DMS79 (cell line): Measurements from ENCODE around the gene EMX1.

Experiments used
- DNase-seq: peaks from one replicate; lab custom pipeline; 2025; lab: John Stamatoyannopoulos, UW

Gene EMX1

DNA sequence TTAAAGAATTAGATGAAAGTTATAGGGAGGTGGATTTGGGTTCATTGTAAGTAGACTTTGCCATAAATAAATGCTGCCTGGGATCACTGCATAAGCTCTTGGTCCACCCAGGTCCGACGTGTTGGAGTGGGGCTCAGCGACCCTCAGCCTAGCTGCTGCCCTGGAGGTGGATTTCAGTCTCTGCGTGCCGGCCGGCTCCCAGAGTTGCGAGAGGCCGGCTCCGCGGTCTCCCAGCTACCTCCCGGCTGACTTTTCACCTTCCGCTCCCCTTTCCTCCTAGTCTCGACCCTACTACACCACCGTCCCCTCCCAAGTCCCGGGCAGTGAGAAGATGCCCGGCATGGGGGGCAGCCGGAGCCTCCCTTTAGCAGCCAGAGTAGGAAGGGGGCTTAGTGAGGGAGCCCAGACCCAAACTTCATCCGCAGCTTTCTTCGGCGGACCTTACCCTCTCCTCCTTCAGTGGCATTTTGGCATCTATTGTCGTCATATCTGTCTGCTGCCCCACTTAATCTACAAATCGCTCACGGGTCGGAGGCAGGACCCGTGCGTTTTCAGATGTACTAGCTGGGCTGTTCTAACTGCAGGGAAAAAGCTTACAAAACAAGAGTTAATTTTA is 8.1 kb downstream of the EMX1 start:
- no peak for DNase-seq

DNA sequence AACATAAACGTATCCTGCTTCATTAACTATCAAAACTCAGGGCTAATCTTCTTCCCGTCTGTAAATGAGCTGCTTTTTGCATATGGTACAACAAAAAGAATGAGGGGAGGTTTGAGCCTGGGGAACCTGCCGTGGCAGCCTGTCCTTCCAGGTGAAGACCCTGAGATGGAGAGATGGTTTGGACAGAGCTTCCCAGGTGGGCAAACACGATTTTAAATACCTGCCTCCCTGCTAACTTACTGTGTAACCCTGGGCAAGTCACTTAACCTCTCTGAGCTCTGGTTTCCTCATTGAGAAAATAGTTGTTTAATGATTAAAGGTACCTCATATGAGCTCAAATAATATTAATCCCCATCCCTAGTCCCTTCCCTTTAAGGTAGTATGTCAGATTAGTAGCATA is 9.0 kb downstream of the EMX1 start:
- DNase-seq: no peak

DNA sequence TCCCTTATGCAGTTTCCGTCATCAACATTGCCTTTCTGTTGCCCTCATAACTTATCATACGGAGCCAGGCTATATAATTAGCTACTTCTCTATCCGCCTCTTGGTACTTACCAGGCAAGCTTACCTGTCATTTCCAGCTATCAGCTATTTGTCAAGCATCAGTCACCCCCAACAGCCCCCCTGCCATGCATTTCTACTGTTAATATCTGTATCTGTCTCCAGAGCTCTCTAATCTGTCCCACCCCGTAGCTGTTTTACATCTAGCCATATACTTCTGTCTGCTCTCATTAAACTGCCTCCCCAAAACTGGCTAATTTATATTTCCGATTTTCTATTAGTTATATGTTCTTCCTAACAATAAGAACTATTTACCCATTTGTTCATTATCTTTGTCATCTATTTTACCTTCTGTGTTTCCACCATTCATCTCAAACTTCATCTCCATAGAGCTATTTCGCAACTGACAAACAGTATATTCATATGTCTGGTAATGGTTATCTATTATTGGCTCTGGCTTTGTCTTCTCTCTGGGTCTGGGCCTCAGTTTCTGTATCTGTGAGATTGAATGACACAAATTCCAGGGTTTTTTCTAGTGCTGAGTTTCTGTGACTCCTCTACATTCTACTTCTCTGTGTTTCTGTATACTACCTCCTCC is 9.6 kb downstream of the EMX1 start:
- no peak for DNase-seq

DNA sequence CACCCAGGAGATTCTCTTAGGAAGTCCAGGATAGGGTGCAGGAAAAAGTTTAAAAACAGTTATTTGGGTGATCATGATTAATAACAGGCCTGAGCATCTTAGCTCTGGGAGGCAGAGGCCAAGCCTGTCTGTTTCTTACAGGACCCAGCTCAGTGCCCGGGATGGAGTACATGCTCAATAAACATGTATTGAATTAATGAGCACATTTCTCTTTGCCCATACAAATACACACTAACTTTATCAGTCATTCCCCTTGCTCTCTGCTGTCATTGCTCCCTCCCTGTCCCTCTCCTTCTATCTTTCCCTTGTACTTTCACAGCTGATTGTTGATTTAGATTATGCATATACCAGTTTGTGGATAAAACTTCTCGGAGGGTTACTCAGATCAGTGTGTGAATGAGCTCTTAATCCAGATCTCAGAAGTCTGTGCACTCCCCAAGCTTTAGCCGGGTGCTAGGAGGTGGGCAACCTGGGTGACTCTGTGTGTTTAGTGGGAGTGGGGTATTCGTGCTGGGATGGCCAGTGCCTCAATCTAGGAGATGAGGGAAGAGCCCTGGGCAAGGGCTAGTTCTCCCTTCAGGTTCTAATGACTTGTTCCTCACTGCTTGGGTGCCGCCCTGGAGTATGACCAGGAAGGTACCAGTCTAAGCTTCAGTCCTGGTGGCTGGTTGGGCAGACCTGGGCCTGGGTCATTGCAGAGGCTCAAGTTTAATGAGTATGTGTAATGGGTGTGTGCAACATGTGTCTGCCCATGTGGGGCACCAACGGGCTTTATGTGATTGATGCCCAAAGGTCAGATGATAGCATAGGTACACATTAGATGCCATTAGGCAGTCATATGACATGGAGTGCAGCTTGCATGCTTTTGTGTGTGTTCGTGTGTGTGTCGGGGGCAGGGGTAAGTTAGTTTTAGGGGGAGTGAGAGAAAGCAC is 10.6 kb downstream of the EMX1 start:
- no peak for DNase-seq

DNA sequence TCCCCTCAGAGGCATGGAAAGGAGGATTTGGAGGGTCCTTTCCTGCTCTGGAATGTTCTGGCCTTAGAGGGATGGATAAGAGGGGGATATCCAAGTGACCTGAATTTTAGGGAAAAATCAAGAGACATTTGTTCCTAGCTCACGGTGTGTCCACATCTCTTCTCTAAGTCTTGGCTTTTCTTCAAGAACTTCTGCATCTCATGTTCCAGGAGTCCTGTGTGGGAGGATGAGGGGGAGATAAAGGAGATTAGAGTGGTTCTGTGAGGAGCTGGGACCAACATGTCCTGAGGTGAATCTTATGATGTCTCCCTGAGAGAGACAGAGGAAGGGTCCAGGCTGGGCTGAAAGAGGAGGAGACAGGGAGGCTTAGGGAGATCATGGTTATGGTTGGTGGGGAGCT is 11.7 kb downstream of the EMX1 start:
- no peak for DNase-seq

DNA sequence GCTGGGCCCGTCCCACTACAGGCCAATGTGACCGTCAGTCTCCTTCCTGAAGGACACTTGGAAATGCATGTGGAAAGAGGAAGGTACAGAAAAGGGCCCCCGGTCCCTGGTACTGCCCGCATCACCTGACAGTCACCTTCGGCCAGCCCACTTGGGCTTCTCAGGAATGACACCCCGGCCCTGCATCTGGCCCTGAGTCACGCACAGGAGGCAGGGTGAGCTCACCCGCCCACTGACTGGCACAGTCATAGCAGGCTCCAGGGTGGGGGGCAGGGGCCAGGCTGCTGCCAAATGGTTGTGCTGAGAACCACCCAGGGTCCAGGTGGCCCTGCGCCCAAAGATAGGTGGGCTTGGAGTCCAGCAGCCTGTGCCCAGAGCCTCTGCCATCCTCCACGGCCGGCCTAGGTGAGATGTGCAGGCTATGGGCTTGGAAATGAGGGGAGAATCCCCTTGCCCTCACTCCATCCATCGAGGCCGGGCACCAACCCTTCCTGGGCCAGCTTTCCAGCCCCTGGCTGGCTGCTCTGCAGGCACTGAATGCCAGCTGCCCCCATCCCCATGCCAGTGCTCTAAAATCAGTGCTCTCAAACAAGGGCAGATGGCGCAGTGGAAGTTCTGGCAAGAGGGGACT is 14.1 kb downstream of the EMX1 start:
- no peak for DNase-seq

DNA sequence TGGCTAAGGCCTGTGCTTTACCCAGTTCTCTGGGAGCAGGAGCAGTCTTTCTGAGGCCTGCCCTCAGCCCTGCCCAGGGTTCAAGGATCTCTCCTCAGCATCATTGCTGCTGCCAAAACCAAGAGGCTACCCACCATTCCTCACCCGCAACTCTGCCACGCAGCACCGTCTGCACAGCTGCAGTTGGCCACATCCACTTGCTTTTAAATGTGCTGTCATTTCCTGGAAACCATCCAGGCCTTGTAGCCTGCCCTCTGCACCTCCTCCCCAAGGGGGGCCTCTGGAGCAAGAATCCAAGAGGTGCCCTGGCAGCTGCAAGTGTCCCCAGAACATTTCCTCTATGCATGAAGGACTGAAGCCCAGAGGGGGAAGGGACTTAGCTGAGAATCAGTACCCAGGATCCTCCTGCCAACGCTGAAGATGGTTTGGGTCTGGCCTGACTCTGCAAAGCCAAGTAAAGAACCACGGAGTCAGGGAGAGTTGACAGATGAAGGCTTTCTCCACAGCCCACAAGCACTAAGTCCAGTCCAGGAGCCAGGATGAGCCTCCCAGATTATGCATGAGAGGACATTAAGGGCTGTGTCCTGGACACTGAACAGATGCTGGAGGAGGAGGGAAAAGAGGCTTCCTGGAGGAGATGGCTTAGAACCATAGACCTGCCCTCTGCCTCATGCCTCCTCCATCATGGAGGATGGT is 14.9 kb downstream of the EMX1 start:
- DNase-seq: no peak

DNA sequence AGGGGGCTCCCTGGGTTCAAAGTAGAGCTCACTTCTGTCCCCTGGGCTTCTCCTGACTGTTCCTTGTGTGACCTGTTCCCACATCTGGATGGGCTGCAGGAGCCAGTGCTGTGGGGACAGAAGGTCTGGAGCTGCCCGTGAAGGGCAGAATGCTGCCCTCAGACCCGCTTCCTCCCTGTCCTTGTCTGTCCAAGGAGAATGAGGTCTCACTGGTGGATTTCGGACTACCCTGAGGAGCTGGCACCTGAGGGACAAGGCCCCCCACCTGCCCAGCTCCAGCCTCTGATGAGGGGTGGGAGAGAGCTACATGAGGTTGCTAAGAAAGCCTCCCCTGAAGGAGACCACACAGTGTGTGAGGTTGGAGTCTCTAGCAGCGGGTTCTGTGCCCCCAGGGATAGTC is 15.5 kb downstream of the EMX1 start:
- DNase-seq: no peak

DNA sequence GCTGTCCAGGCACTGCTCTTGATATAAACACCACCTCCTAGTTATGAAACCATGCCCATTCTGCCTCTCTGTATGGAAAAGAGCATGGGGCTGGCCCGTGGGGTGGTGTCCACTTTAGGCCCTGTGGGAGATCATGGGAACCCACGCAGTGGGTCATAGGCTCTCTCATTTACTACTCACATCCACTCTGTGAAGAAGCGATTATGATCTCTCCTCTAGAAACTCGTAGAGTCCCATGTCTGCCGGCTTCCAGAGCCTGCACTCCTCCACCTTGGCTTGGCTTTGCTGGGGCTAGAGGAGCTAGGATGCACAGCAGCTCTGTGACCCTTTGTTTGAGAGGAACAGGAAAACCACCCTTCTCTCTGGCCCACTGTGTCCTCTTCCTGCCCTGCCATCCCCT is 15.9 kb downstream of the EMX1 start:
- DNase-seq: no peak

DNA sequence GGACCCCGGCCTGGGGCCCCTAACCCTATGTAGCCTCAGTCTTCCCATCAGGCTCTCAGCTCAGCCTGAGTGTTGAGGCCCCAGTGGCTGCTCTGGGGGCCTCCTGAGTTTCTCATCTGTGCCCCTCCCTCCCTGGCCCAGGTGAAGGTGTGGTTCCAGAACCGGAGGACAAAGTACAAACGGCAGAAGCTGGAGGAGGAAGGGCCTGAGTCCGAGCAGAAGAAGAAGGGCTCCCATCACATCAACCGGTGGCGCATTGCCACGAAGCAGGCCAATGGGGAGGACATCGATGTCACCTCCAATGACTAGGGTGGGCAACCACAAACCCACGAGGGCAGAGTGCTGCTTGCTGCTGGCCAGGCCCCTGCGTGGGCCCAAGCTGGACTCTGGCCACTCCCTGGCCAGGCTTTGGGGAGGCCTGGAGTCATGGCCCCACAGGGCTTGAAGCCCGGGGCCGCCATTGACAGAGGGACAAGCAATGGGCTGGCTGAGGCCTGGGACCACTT is 16.4 kb downstream of the EMX1 start:
- DNase-seq: no peak

DNA sequence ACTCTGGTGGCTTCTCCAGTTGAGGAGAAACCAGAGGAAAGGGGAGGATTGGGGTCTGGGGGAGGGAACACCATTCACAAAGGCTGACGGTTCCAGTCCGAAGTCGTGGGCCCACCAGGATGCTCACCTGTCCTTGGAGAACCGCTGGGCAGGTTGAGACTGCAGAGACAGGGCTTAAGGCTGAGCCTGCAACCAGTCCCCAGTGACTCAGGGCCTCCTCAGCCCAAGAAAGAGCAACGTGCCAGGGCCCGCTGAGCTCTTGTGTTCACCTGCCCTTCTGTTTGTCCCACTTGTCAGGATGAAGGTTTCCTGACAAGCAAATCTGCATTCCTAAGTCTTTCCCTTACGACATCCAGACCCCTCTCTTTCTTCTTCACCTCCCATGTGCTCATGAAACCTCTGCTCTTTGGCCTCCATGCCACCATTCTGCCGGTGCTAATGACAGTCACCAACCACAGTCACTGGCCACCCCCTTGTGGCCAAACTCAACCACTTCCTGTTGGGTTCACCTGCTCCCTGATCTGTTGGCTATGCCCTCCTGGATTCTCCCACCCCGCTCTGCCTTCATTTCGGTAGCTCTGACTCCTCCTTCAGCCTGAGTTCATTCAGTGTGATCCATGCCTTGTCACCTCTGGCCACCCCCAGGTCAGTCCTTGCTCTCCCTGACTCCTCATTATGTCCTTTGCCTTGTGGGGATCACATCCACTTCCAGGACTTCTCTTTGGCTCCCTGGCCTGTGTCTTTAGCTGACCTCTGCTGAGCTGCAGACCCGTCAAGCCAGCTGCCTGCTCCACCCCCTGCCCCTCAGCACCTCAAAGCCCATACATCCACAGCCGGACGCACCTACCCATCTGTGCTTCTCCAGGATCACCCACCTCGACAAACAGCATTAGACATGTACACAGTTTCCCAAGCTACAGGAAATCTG is 17.6 kb downstream of the EMX1 start:
- no peak for DNase-seq

DNA sequence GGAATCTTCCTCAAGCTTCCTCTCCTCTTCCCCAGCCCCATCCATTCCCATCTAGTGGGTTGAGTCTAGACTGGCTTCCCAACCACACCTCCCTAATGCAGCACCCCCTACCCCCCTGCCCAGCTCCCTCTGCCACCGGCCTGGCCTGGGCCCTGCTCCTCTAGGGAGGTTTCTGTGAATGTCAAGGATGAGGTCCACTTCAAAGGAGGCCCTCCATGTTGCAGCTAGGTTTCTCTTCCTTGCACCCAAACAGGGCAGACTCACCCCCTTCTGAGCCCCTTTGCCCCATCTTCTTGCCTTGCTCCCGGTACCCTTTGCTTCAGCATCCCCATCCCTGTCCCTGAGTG is 18.3 kb downstream of the EMX1 start:
- DNase-seq: no peak

DNA sequence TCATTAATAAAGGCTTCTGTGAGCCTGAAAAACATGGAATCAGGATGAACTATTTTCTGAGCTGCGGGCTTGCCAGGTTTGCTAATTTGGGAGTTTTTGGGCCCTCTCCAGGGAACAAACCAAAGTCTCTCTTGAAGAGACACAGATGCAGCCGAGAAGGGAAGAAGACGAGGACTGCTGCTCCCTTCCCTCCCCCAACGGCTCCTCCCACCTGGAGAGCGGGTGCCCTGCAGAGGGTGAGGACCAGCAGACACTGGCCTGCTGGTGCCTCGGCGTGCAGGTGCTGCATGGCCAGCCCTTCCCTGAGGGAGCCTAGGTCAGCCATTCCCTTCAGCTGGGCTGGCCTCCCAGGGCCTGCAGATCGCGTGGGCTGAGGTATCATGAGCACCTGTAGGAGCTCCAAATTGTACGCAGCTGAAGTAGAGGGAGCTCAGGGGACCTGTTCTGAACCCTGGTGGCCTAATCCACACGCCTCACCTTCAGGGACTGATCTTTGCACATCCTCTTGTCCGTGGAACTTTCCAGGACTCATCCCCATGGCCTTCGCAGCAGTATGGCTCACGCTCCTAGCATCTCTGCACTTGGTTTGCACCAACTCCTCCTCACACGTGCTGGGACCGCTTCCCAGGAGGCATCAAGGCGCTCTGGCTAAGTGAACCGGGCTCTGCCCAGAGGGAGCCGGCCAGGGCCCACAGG is 19.5 kb downstream of the EMX1 start:
- no peak for DNase-seq

DNA sequence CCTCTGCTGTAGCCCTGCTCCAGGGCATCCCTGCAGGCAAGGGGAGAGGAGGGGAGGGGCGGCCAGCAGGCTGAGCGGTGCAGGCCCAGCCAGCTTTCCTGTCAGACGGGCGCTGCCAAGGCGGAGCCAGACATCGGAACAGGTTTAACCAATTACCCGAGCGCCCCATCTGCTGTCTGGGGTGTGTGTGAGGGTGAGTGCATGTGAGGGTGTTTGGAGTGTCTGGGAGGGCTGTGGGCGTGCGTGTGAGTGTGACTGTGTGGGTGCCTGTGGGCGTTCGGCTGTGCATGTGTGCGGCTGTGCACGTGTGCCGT is 20.0 kb downstream of the EMX1 start:
- no peak for DNase-seq

DNA sequence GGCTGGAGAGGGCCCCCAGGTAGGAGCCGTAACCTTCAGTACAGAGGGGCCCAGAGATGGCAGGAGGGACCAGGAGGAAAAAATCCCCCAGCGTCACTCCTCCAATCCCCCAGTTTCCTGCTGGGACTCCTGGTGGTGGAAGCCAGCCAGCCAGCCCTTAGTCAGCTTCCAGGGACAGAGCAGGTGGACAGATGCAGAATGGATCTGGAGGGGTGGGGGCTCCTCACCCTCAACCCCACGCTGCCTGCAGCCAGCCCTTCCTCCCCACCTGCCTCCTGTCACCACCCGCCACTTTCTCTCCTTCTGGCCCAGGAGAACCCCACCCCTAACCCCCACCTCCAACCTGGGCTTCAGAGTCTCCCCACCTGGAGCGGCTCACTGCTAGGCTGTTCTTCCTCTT is 21.1 kb downstream of the EMX1 start:
- no peak for DNase-seq

DNA sequence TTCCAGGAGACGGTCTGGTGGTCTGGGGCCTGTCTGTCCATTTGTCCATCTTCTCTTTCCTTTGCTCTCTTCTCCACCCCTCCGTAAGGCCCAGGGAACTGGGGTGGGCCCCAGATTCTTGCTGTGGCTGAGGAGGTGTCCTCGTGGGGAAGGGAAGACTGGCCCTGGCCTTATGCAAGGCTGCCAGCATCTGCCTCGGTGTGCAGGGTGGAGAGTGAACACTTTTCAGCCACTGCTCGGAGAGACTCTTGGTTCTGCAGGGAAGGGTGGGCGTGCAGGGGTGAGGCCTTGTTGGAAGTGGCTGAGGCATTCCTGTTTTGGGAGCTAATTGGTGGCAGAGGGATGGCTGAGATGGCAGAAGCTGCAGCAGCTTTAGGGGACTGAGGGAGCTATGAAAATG is 23.0 kb downstream of the EMX1 start:
- no peak for DNase-seq

DNA sequence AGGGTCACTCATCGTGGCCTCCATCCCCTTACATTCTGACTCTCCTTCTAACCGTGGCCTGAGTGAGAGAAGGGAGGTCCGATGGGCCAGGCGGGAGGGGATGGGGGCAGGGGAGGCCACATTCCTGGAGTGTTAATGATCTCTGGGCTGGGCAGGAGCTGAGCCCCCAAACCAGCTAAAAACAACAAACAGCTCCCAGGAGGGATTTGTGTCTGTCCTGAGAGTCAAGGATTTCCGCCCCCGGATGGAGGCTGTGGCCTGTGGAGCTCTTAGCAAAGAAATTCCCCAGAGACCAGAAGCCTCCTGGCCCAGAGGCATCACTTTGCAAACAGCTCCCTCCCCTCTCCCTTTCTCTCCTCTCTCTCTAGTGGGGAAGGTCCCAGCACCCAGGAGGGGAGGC is 23.5 kb downstream of the EMX1 start:
- no peak for DNase-seq

DNA sequence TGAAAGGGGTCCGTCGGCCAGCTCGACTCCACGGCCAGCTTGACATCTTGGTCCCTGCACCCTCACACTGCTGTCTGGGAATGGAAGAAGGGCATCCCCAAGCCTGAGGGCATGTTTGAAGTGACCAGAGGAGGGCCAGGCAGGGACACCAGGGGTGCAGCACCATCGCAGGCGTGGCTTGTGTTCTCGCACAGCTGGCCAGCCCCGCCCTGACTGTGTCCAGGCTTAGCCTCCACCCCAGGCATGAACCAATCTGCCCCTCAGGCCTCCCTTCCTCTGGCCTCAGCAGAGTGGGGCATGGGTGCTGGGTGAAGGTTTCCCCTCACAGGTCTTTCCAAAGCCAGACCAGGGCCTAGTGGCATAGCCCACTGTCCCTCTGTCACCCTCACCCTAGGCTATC is 25.0 kb downstream of the EMX1 start:
- no peak for DNase-seq

DNA sequence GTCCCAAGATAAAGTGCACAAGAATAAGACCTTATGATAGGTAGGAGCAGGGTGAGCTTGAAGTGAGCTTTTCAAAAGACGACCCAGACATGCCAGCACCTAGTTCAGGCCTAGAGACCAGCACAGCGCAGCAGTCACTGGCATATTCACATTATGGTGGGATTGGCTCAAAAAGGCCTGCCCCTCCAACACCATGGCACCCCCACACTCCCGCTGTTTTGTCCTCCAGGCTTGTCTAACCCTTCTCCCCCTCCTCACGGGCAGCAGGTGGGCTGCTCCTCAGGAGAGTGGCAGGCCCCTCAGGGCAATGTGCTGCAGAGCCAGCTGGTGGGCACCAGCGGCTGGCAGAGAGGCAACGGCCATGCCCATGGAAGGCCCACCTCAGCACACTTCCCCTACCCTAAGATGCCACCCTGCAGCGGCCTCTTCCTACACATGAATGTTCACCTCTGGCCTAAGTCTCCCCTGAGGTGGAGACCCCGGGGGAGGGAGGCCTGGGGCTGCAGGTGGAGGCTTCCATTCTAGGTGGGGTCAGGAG is 25.6 kb downstream of the EMX1 start:
- no peak for DNase-seq
